B cell (primary cell): ENCODE results near the gene DENND1A. TPM values are rescaled to one million over a fixed set of nuclear protein-coding genes. Genes with fewer than 3 reads are reported as not detected.

Source experiments
- ATAC-seq: fragments of 200-7000 bp; cut with Tn5 transposase; one replicate; pipeline ENCODE4 v1.10.0; 2021; ENCODE audit warnings: low read depth, mild to moderate bottlenecking, moderate number of reproducible peaks, moderate library complexity
- CTCF ChIA-PET: fragments of 350-600 bp; sonication (Branson Sonifier 250); formaldehyde crosslinking; loops from one replicate; lab custom pipeline; 2021; ENCODE audit warnings: antibody characterized with exemption, inconsistent platforms; lab: Charles Lee
- POLR2A ChIA-PET: fragments of 350-600 bp; sonication (Branson Sonifier 250); formaldehyde crosslinking; loops from one replicate; lab custom pipeline; 2021; ENCODE audit warnings: antibody characterized with exemption; lab: Charles Lee
- DNase-seq: peaks from one replicate; pipeline ENCODE4 v3.0.0; 2013
- H2AFZ ChIP-seq: 2 replicates; pipeline ENCODE4 v1.6.1; 2012; ENCODE audit warnings: mild to moderate bottlenecking, low read depth, low read length; ENCODE audit not compliant: insufficient read depth, poor library complexity, severe bottlenecking
- H3K27ac ChIP-seq, 2 donors: 1 replicate in 1 of 2; 2 replicates in 1 of 2; pipeline ENCODE4 v1.5.1; 2012 to 2013; ENCODE audit warnings: low read length in 2 of 2, mild to moderate bottlenecking in 2 of 2, moderate library complexity in 1 of 2
- H3K27me3 ChIP-seq, 4 experiments: fragments of 200-600 bp in 1 of 4; sonication (generic) in 1 of 4; replicated peaks in 1 of 4; 1 replicate in 2 of 4; 2 replicates in 2 of 4; pipeline versions ENCODE4 v1.6.1 to v1.7.0; 2013 to 2016; ENCODE audit warnings: low read length in 3 of 4, mild to moderate bottlenecking in 2 of 4, mixed read lengths in 1 of 4, moderate library complexity in 1 of 4; ENCODE audit not compliant: insufficient read depth in 4 of 4, control insufficient read depth in 3 of 4; ENCODE audit errors: control extremely low read depth in 1 of 4
- H3K36me3 ChIP-seq, 2 experiments: replicated peaks in 1 of 2; 1 replicate in 1 of 2; 2 replicates in 1 of 2; pipeline versions ENCODE4 v1.6.1 to v1.7.1; 2013; ENCODE audit warnings: low read length in 1 of 2; ENCODE audit not compliant: insufficient read depth in 2 of 2, control insufficient read depth in 1 of 2; ENCODE audit errors: control extremely low read depth in 1 of 2, extremely low read depth in 1 of 2
- H3K4me1 ChIP-seq, 2 donors: fragments of 200-600 bp in 1 of 2; sonication (generic) in 1 of 2; 1 replicate in 1 of 2; 2 replicates in 1 of 2; pipeline versions ENCODE4 v1.5.1 to v1.6.1; 2013 to 2017; ENCODE audit warnings: low read length in 2 of 2; ENCODE audit not compliant: control insufficient read depth in 2 of 2, insufficient read depth in 2 of 2
- H3K4me2 ChIP-seq: replicated peaks from 2 replicates; pipeline ENCODE3; 2012; ENCODE audit warnings: mild to moderate bottlenecking, low read depth, low read length; ENCODE audit not compliant: poor library complexity, severe bottlenecking
- H3K4me3 ChIP-seq, 5 experiments: fragments of 200-600 bp in 1 of 5; sonication (generic) in 1 of 5; 1 replicate in 3 of 5; 2 replicates in 2 of 5; pipeline versions ENCODE4 v1.5.1 to v1.7.0; 2011 to 2016; ENCODE audit warnings: low read length in 4 of 5, mild to moderate bottlenecking in 4 of 5, low read depth in 2 of 5, control low read depth in 1 of 5, moderate library complexity in 1 of 5; ENCODE audit not compliant: insufficient read depth in 1 of 5; ENCODE audit errors: control extremely low read depth in 1 of 5, extremely low read depth in 1 of 5
- H3K79me2 ChIP-seq: fragments of 200-600 bp; sonication (generic); one replicate; pipeline ENCODE4 v1.6.0; 2016; ENCODE audit warnings: low read length; ENCODE audit not compliant: control insufficient read depth, insufficient read depth
- H3K9ac ChIP-seq: fragments of 200-600 bp; sonication (generic); 2 replicates; pipeline ENCODE4 v1.6.1; 2017; ENCODE audit warnings: mild to moderate bottlenecking, low read length, moderate library complexity
- H3K9me3 ChIP-seq, 3 donors: one replicate each; pipeline versions ENCODE4 v1.6.1 to v1.7.1; 2013; ENCODE audit warnings: low read length in 2 of 3; ENCODE audit not compliant: control insufficient read depth in 2 of 3, insufficient read depth in 1 of 3; ENCODE audit errors: control extremely low read depth in 1 of 3
- H4K20me1 ChIP-seq: 2 replicates; pipeline ENCODE4 v1.6.0; 2012; ENCODE audit warnings: mild to moderate bottlenecking, low read length; ENCODE audit not compliant: insufficient read depth, control insufficient read depth, poor library complexity, severe bottlenecking
- H3K27ac Mint-ChIP-seq: one replicate; pipeline ENCODE4 v1.8.0; 2021; ENCODE audit warnings: mixed read lengths
- H3K27me3 Mint-ChIP-seq: one replicate; pipeline ENCODE4 v1.8.0; 2021; ENCODE audit warnings: mixed read lengths
- H3K4me1 Mint-ChIP-seq: one replicate; pipeline ENCODE4 v1.8.0; 2021; ENCODE audit warnings: mixed read lengths
- H3K4me3 Mint-ChIP-seq: one replicate; pipeline ENCODE4 v1.8.0; 2021; ENCODE audit warnings: mixed read lengths
- H3K9me3 Mint-ChIP-seq: one replicate; pipeline ENCODE4 v1.8.0; 2022; ENCODE audit warnings: mixed read lengths; ENCODE audit not compliant: insufficient read depth
- EZH2 ChIP-seq: IDR thresholded peaks from 2 replicates; pipeline ENCODE4 v1.6.1; 2012; ENCODE audit warnings: borderline replicate concordance, low read depth, mild to moderate bottlenecking, moderate library complexity, low read length; ENCODE audit not compliant: insufficient read depth, poor library complexity, severe bottlenecking
- WGBS: methylation state at CpG from one replicate; pipeline ENCODE4 v1.1.5; 2013; ENCODE audit warnings: missing lambda C conversion rate; ENCODE audit not compliant: insufficient coverage; 5-methylcytosine and 5-hydroxymethylcytosine counted together
- intact Hi-C: fragments of 100-400 bp; cut with micrococcal nuclease; formaldehyde crosslinking; loops from one replicate; pipeline ENCODE4 v1.10.0; 2022
- polyA plus RNA-seq: library from polyadenylated mRNA; depleted of rRNA; stranded (reverse); fragments of >200 nt; gene quantifications from 2 replicates; pipeline ENCODE4 v1.2.3, GENCODE V29; 2012
- total RNA-seq, 2 donors: library from RNA; stranded (reverse); fragments of 120-200 nt in 1 of 2; gene quantifications; 1 replicate in 1 of 2; 2 replicates in 1 of 2; pipeline versions ENCODE4 v1.2.3 to v1.2.4, GENCODE V29; 2013 to 2022
- TF ChIP-seq, protein P1 (sequence below): fragments of 200-600 bp; IDR thresholded peaks from one replicate; pipeline ENCODE4 v1.8.0; 2022; ENCODE audit warnings: antibody characterized with exemption, mild to moderate bottlenecking

The DENND1A gene
- total and polyA plus RNA-seq, 2 donors (not counting 1 experiment from before 2014, with no cell fraction given): 10.8 to 26.0 TPM

DNA sequence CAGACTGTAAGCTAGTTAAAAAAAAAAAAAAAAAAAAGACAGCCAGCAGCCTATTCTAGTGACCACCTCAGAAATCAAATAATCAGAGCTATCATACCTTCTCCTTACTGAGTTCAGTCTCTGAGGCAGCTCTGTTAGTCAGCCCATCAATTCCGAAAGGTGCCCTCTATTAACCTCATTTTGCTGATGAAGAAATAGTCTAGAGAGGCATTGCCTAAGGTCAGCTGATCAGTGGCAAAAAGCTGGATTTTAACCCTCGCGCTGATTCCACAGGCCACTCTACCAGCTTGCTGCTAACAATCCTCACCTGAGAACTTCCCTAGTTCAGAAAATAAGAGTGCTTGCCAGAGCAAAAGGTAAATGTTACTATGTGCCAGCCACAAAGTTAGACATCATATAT is 172.0 kb downstream of the DENND1A start:
- no peak for ATAC-seq
- Mint-ChIP-seq H3K4me1 (peaks cover 2% of the 10 kb centered on the region), H3K27ac (no peak overlapping the region), H3K4me3 (no peak overlapping the region), H3K27me3 (no peaks in the 10 kb centered on the region), H3K9me3 (no peaks in the 10 kb centered on the region)
- peaks cover 4 to 16% of the 10 kb centered on the region in 2 experiments for H3K36me3 ChIP-seq
- WGBS: 87% methylated on average over 3 of the region's 3 CpGs
- TF ChIP-seq, protein P1, sequence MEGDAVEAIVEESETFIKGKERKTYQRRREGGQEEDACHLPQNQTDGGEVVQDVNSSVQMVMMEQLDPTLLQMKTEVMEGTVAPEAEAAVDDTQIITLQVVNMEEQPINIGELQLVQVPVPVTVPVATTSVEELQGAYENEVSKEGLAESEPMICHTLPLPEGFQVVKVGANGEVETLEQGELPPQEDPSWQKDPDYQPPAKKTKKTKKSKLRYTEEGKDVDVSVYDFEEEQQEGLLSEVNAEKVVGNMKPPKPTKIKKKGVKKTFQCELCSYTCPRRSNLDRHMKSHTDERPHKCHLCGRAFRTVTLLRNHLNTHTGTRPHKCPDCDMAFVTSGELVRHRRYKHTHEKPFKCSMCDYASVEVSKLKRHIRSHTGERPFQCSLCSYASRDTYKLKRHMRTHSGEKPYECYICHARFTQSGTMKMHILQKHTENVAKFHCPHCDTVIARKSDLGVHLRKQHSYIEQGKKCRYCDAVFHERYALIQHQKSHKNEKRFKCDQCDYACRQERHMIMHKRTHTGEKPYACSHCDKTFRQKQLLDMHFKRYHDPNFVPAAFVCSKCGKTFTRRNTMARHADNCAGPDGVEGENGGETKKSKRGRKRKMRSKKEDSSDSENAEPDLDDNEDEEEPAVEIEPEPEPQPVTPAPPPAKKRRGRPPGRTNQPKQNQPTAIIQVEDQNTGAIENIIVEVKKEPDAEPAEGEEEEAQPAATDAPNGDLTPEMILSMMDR: no peak
- no peak for TF ChIP-seq EZH2
- intact Hi-C loops: no loop called here
- H2AFZ ChIP-seq: no peak overlapping the region
- H3K27me3 ChIP-seq: no peaks in the 10 kb centered on the region
- no peak overlapping the region for H3K27ac ChIP-seq
- H3K4me2 ChIP-seq: no peak overlapping the region
- H3K4me3 ChIP-seq: no peak overlapping the region
- no peaks in the 10 kb centered on the region for H3K9me3 ChIP-seq
- ChIA-PET CTCF (interaction anchor here (0.6 kb wide), 1 partner anchor 196 kb away, joined by 3 read pairs; no protein-coding TSS in a partner anchor), POLR2A (no interaction called here)
- H3K4me1 ChIP-seq: no peaks in the 10 kb centered on the region
- H3K79me2 ChIP-seq: no peaks in the 10 kb centered on the region
- DNase-seq: no peak
- H3K9ac ChIP-seq: no peak overlapping the region
- H4K20me1 ChIP-seq: no peaks in the 10 kb centered on the region

DNA sequence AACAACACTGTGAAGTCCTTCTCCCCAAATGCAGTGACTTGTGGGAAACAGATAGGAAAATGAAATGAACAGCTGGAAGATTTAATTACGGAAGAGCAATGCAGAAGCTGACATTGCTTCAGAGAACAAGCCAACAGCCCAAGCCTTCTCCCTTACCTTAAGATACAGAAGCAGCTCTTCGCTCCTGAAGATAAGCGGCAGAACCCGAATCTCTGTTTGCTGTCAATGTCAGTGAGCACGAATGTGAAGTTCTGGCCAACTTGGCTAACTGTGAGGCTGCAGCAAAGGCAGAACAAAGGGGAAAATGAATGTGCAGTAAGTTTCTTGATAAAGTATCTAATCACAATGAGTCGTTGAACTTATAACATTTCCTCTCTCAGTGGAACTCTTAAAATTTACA is 172.4 kb downstream of the DENND1A start:
- no peak overlapping the region for H3K4me3 ChIP-seq
- H4K20me1 ChIP-seq: no peaks in the 10 kb centered on the region
- peaks cover 4 to 16% of the 10 kb centered on the region in 2 experiments for H3K36me3 ChIP-seq
- Mint-ChIP-seq H3K9me3 (no peaks in the 10 kb centered on the region), H3K4me1 (peaks cover 2% of the 10 kb centered on the region), H3K27ac (no peak overlapping the region), H3K27me3 (no peaks in the 10 kb centered on the region), H3K4me3 (no peak overlapping the region)
- H2AFZ ChIP-seq: no peak overlapping the region
- WGBS: 96% methylated on average over 3 of the region's 6 CpGs
- DNase-seq: no peak
- no peaks in the 10 kb centered on the region for H3K9me3 ChIP-seq
- no peak overlapping the region for H3K4me2 ChIP-seq
- no peaks in the 10 kb centered on the region for H3K79me2 ChIP-seq
- H3K27me3 ChIP-seq: no peaks in the 10 kb centered on the region
- intact Hi-C loops: no loop called here
- no peak overlapping the region for H3K27ac ChIP-seq
- POLR2A ChIA-PET: no interaction called here
- CTCF ChIA-PET: interaction anchor here (0.6 kb wide), 1 partner anchor 195 kb away, joined by 3 read pairs; no protein-coding TSS in a partner anchor
- H3K9ac ChIP-seq: no peak overlapping the region
- no peak for TF ChIP-seq EZH2
- TF ChIP-seq, protein P1: no peak
- H3K4me1 ChIP-seq: no peaks in the 10 kb centered on the region
- no peak for ATAC-seq
